HepG2 (cell line): ENCODE measurements around the gene SEMA3F. TPM values are rescaled to one million over a fixed set of nuclear protein-coding genes. Genes with fewer than 3 reads are reported as not detected.
A peak's percentile ranks its signal among the peaks of the same experiment; 100 is the strongest.

ENCODE experiments used
- BCLAF1 ChIP-seq: fragments of 450-650 bp; IDR thresholded peaks from 2 replicates; pipeline ENCODE4 v1.6.1; 2017; ENCODE audit warnings: mild to moderate bottlenecking
- CREB1 ChIP-seq, 2 experiments: fragments of 450-650 bp in 1 of 2; IDR thresholded peaks; 2 replicates each; pipeline ENCODE4 v1.6.1; 2016 to 2017; ENCODE audit warnings: control low read depth in 1 of 2, mild to moderate bottlenecking in 1 of 2, missing compliant biosample characterization in 1 of 2, missing genetic modification characterization in 1 of 2
- EHMT2 ChIP-seq: fragments of 200-600 bp; sonication (generic); IDR thresholded peaks from 2 replicates; pipeline ENCODE4 v1.7.0; 2017; ENCODE audit warnings: antibody characterized with exemption, low read depth, low read length, borderline replicate concordance
- FOXK1 ChIP-seq: sonication (generic); formaldehyde crosslinking; IDR thresholded peaks from 2 replicates; pipeline ENCODE4 v1.4.0; 2020; ENCODE audit warnings: low read depth, missing genetic modification reagents, borderline replicate concordance
- HDAC6 ChIP-seq: fragments of 200-600 bp; sonication (generic); IDR thresholded peaks from 2 replicates; pipeline ENCODE4 v1.7.0; 2017; ENCODE audit warnings: mild to moderate bottlenecking, antibody characterized with exemption, low read length, low read depth
- HNRNPL ChIP-seq: fragments of 200-400 bp; formaldehyde crosslinking; IDR thresholded peaks from 2 replicates; pipeline ENCODE4 v1.6.1; 2017; ENCODE audit warnings: mild to moderate bottlenecking, low read depth, low read length
- ISL2 ChIP-seq: sonication (generic); formaldehyde crosslinking; IDR thresholded peaks from 2 replicates; pipeline ENCODE4 v1.5.0; 2020; ENCODE audit warnings: missing genetic modification reagents
- MAZ ChIP-seq, 2 experiments: sonication (generic) in 1 of 2; formaldehyde crosslinking in 1 of 2; IDR thresholded peaks; 2 replicates each; pipeline versions ENCODE4 v1.5.0 to v1.6.1; 2012 to 2020; ENCODE audit warnings: low read depth in 2 of 2, mild to moderate bottlenecking in 2 of 2, borderline replicate concordance in 1 of 2, improper control_type of control experiment in 1 of 2, low read length in 1 of 2, missing genetic modification reagents in 1 of 2, moderate library complexity in 1 of 2
- PCBP1 ChIP-seq: fragments of 200-400 bp; formaldehyde crosslinking; IDR thresholded peaks from 2 replicates; pipeline ENCODE4 v1.6.1; 2017; ENCODE audit warnings: mild to moderate bottlenecking, low read depth, low read length, borderline replicate concordance
- RAD21 ChIP-seq: fragments of 450-650 bp; formaldehyde crosslinking; IDR thresholded peaks from 2 replicates; pipeline ENCODE4 v1.5.0; 2020; ENCODE audit warnings: mild to moderate bottlenecking
- REPIN1 ChIP-seq: sonication (generic); formaldehyde crosslinking; IDR thresholded peaks from 2 replicates; pipeline ENCODE4 v1.8.0; 2022; ENCODE audit warnings: missing genetic modification reagents, low read depth, mild to moderate bottlenecking, borderline replicate concordance
- TFDP2 ChIP-seq: sonication (generic); formaldehyde crosslinking; IDR thresholded peaks from 2 replicates; pipeline ENCODE4 v1.4.0; 2020; ENCODE audit warnings: missing genetic modification reagents
- TSC22D2 ChIP-seq: sonication (generic); formaldehyde crosslinking; IDR thresholded peaks from 2 replicates; pipeline ENCODE4 v1.5.1; 2020; ENCODE audit warnings: missing genetic modification reagents, mild to moderate bottlenecking, borderline replicate concordance
- ZBTB14 ChIP-seq: sonication (generic); formaldehyde crosslinking; IDR thresholded peaks from 2 replicates; pipeline ENCODE4 v1.4.0; 2020; ENCODE audit warnings: missing genetic modification reagents
- ZNF138 ChIP-seq: sonication (generic); formaldehyde crosslinking; IDR thresholded peaks from 2 replicates; pipeline ENCODE4 v1.5.0; 2020; ENCODE audit warnings: mild to moderate bottlenecking, low read depth, missing genetic modification reagents
- ZNF343 ChIP-seq: sonication (generic); formaldehyde crosslinking; IDR thresholded peaks from 2 replicates; pipeline ENCODE4 v1.4.0; 2020; ENCODE audit warnings: mild to moderate bottlenecking, missing genetic modification reagents
- ZNF383 ChIP-seq: sonication (generic); formaldehyde crosslinking; IDR thresholded peaks from 2 replicates; pipeline ENCODE4 v1.4.0; 2020; ENCODE audit warnings: missing genetic modification reagents, mild to moderate bottlenecking, borderline replicate concordance
- ZNF484 ChIP-seq: sonication (generic); formaldehyde crosslinking; IDR thresholded peaks from 2 replicates; pipeline ENCODE4 v1.5.1; 2020; ENCODE audit warnings: mild to moderate bottlenecking, low read depth, missing genetic modification reagents, borderline replicate concordance
- ZNF75D ChIP-seq: sonication (generic); formaldehyde crosslinking; IDR thresholded peaks from 2 replicates; pipeline ENCODE4 v1.8.1; 2023; ENCODE audit warnings: missing genetic modification reagents, mild to moderate bottlenecking, borderline replicate concordance
- ZSCAN30 ChIP-seq: sonication (generic); formaldehyde crosslinking; IDR thresholded peaks from 2 replicates; pipeline ENCODE4 v1.5.0; 2020; ENCODE audit warnings: mild to moderate bottlenecking, missing genetic modification reagents
- polyA plus RNA-seq, 8 experiments: library from polyadenylated mRNA; depleted of rRNA in 3 of 8; stranded (reverse) in 7 of 8; unstranded in 1 of 8; fragments of >200 nt; fragmentation: Illumina TruSeq in 4 of 8; extraction: Trizol in 4 of 8; gene quantifications; 2 replicates each; pipeline versions ENCODE4 v1.2.1 to v1.2.3, GENCODE V29; 2011 to 2016; ENCODE audit warnings: low read depth in 4 of 8, missing spikeins in 1 of 8, mixed read lengths in 1 of 8; ENCODE audit not compliant: insufficient read depth in 1 of 8
- total RNA-seq, 5 experiments: library from RNA; depleted of rRNA; stranded (reverse); fragments of >200 nt; fragmentation: Illumina TruSeq; extraction: Trizol; gene quantifications; 2 replicates each; pipeline ENCODE4 v1.2.3, GENCODE V29; 2016; ENCODE audit warnings: low read depth in 1 of 5

The SEMA3F gene
- total and polyA plus RNA-seq, 2 of the 13 experiments (the other 11 are each of a cell fraction or from before 2014, with no cell fraction given) = 7.6 to 17.2 TPM

GRCh38 chr3:50210510-50211367 lies 55.6 kb downstream of the SEMA3F start (continued):
- TF ChIP-seq TFDP2 (no peak; the same call in none of the 2 replicates), HDAC6 (no peak), ISL2 (CRISPR knock-in tag) (no peak), PCBP1 (0 out of 2 replicates have a peak, but pooled peaks have one; percentile 47), FOXK1 (peak; percentile 38; the same call in 1 of the 2 replicates), ZNF138 (CRISPR knock-in tag) (no peak), CREB1 (IDR thresholded peaks at IDR 0.05) (no peak), CREB1 (CRISPR knock-in tag; IDR thresholded peaks at IDR 0.05) (no peak), ZSCAN30 (no peak), ZBTB14 (CRISPR knock-in tag) (no peak), ZNF383 (CRISPR knock-in tag) (no peak), BCLAF1 (no peak), ZNF343 (0 out of 2 replicates have a peak, but pooled peaks have one; percentile 47), MAZ (IDR thresholded peaks at IDR 0.05; ENCODE audit: borderline replicate concordance, low read depth, low read length) (peak; percentile 74), MAZ (CRISPR knock-in tag; IDR thresholded peaks at IDR 0.05; ENCODE audit: low read depth) (no peak; the same call in 1 of the 2 replicates), ZNF484 (CRISPR knock-in tag) (no peak), TSC22D2 (CRISPR knock-in tag) (no peak), ZNF75D (CRISPR knock-in tag) (no peak), EHMT2 (no peak), HNRNPL (peak; percentile 92), RAD21 (0 out of 2 replicates have a peak, but pooled peaks have one; percentile 29), REPIN1 (peak; percentile 43; the same call in 1 of the 2 replicates)
